ENCODE results near the gene NBPF3. TPM values are rescaled to one million over a fixed set of nuclear protein-coding genes. Genes with fewer than 3 reads are reported as not detected.

The NBPF3 gene
- total RNA-seq, 4 donors from 2014 or later, result 2.6 to 19.7 (median 7.1) TPM

DNA sequence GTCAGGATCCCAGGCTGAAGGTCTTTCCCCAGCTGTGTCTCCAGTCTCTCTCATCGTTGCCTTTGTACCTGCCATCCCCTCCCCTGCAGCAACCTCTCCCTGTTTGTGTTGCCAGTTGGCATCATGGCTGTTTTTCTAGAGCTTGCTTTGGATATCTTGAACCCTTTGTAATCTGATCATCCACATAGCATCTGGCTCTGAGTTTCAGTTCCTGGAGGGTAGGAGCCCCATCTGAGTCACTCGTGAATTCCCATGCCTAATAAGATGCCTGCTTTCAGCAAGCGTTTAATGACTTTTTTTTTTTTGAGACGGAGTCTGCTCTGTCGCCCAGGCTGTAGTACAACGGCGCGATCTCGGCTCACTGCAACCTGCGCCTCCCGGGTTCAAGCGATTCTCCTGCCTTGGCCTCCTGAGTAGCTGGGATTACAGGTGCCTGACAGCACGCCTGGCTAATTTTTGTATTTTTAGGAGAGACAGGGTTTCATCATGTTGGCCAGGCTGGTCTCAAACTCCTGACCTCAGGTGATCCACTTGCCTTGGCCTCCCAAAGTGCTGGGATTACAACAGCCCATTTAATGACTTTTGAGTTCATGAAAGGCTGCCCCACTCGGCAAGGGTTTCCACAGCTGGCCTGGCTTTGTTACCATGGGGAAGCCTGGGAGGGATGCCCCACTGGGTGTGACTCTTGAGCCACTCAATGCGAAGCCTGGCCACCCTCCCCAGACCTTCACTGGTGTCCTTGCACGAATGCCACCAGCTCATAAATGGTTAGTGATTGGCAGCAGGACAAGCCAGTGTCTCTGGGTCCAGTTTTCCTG is 81.2 kb downstream of the NBPF3 start:
- intact Hi-C loops (cut with DNase I; ENCODE audit: low total_unique reads), result no loop called here
- TF ChIP-seq POLR2A (IDR thresholded peaks at IDR 0.05), result no peak
- TF ChIP-seq, protein P1, sequence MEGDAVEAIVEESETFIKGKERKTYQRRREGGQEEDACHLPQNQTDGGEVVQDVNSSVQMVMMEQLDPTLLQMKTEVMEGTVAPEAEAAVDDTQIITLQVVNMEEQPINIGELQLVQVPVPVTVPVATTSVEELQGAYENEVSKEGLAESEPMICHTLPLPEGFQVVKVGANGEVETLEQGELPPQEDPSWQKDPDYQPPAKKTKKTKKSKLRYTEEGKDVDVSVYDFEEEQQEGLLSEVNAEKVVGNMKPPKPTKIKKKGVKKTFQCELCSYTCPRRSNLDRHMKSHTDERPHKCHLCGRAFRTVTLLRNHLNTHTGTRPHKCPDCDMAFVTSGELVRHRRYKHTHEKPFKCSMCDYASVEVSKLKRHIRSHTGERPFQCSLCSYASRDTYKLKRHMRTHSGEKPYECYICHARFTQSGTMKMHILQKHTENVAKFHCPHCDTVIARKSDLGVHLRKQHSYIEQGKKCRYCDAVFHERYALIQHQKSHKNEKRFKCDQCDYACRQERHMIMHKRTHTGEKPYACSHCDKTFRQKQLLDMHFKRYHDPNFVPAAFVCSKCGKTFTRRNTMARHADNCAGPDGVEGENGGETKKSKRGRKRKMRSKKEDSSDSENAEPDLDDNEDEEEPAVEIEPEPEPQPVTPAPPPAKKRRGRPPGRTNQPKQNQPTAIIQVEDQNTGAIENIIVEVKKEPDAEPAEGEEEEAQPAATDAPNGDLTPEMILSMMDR (IDR thresholded peaks at IDR 0.05), result no peak
- no peak overlapping the region for H3K4me3 ChIP-seq (ENCODE audit: low read depth, poor library complexity, severe bottlenecking)
- no peak for DNase-seq (ENCODE audit: low spot score in 2 of 2)
- WGBS, 2 donors, result 56 to 62% methylated on average over 15 to 16 of the region's 16 CpGs

DNA sequence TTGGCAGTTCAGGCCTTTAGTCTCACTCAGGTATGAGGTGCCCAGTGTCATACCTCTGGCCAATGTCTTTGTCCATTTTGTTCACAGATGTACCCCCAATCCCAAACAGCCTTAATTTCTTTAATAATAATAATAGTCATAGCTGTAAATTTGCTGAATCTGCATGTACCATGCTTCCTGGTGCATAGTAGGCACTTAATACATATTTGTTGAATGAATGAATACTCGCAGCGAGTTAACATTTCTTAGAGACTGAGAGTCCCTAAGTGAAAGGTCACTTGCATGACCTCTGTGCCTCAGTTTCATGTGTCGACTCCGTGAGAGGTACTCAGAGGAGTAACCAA is 81.8 kb downstream of the NBPF3 start:
- H3K4me3 ChIP-seq (ENCODE audit: low read depth, poor library complexity, severe bottlenecking), result no peak overlapping the region
- no peak for TF ChIP-seq POLR2A (IDR thresholded peaks at IDR 0.05)
- TF ChIP-seq, protein P1 (IDR thresholded peaks at IDR 0.05), result no peak
- DNase-seq (ENCODE audit: low spot score in 2 of 2), result no peak
- WGBS, 2 donors, result 97 to 98% methylated on average over 4 of the region's 4 CpGs
- intact Hi-C loops (cut with DNase I; ENCODE audit: low total_unique reads), result no loop called here

DNA sequence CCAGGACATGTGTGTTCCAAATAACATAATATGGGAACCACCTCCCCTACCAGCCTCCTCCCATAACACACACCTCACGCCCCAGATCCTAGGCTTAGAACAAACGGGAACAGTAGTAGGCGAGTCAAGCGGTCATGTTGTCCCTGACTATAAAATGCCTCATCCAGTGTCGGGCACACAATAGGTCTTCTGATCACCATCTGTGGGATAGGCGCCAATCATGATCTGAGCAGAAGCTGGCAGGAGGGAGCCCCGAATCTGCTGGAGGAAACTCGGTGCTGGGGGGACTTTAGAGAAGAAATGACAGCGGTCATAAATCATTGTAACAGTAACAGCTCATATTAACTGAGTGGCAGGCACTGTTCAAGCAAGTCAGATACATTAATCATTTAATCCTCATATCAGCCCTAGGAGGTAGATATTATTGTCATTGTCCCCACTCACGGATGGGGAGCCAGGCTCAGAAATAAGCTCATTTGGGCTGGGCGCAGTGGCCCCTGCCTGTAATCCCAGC is 82.6 kb downstream of the NBPF3 start:
- intact Hi-C loops (cut with DNase I; ENCODE audit: low total_unique reads), result no loop called here
- H3K4me3 ChIP-seq (ENCODE audit: low read depth, poor library complexity, severe bottlenecking), result no peak overlapping the region
- 80 to 81% methylated on average over 11 of the region's 11 CpGs for WGBS, 2 donors
- TF ChIP-seq, protein P1 (IDR thresholded peaks at IDR 0.05), result no peak
- TF ChIP-seq POLR2A (IDR thresholded peaks at IDR 0.05), result no peak
- DNase-seq (ENCODE audit: low spot score in 2 of 2), result no peak

DNA sequence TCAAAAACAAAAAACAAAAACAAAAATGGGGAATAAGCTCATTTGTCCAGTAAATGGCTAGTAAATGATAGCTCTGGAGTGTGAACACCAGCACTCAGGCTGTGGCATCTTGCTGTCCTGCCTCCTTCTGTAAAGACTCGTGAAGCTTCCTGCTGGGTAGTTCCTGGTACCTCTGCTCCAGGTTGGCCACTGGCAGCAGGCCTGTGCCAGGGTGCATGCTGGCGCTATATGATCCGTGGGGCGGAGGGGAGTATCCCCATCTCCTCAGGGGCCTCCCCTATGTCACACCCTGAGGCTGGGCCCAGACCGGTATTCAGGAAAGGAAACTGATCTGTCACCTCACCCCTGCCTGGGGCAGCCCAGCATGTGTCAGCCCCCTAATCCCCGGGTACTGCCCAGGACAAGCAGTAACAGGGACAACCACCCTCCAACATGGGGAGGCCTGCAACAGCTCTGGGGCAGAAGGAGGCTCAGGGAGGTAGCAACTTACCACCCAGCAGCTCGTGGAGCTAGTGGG is 83.4 kb downstream of the NBPF3 start:
- WGBS, 2 donors, result 55 to 58% methylated on average over 6 to 7 of the region's 7 CpGs
- DNase-seq (ENCODE audit: low spot score in 2 of 2), result no peak
- TF ChIP-seq, protein P1 (IDR thresholded peaks at IDR 0.05), result no peak
- TF ChIP-seq POLR2A (IDR thresholded peaks at IDR 0.05), result no peak
- no peak overlapping the region for H3K4me3 ChIP-seq (ENCODE audit: low read depth, poor library complexity, severe bottlenecking)
- intact Hi-C loops (cut with DNase I; ENCODE audit: low total_unique reads), result no loop called here

DNA sequence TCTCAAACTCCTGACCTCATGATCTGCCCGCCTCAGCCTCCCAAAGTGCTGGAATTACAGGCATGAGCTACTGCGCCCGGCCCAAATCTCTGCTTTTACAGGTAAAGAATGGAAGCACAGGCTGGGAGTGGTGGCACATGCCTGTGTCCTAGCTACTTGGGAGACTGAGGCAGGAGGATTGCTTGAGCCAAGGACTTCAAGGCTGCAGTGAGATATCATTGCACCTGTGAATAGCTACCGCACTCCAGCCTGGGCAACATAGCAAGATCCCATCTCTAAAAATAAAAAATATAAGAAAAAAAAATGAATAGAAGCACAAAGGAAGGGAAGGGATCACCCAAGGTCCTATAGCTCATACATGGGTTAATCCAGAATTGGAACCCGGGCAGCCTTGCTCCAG is 84.3 kb downstream of the NBPF3 start:
- intact Hi-C loops (cut with DNase I; ENCODE audit: low total_unique reads), result no loop called here
- no peak for DNase-seq (ENCODE audit: low spot score in 2 of 2)
- H3K4me3 ChIP-seq (ENCODE audit: low read depth, poor library complexity, severe bottlenecking), result no peak overlapping the region
- 89% methylated on average over 5 of the region's 5 CpGs for WGBS, 2 donors
- TF ChIP-seq, protein P1 (IDR thresholded peaks at IDR 0.05), result no peak
- TF ChIP-seq POLR2A (IDR thresholded peaks at IDR 0.05), result no peak

All from lower leg skin (tissue), 4 donors.